MM.1S (cell line): Measurements from ENCODE around the gene MTHFD1.

Experiments
- DNase-seq: peaks from one replicate; pipeline ENCODE4 v3.0.0-alpha.2; 2015
- H2AFZ ChIP-seq: fragments of 300-600 bp; sonication (generic); 2 replicates; pipeline ENCODE4 v1.6.0; 2016; ENCODE audit warnings: antibody characterized with exemption, low read length
- H3F3A ChIP-seq: fragments of 300-600 bp; sonication (generic); 2 replicates; pipeline ENCODE4 v1.6.1; 2016; ENCODE audit warnings: mild to moderate bottlenecking, antibody characterized with exemption, low read length, moderate library complexity, mixed read lengths; ENCODE audit not compliant: insufficient read depth
- H3K27ac ChIP-seq: fragments of 300-600 bp; sonication (generic); 2 replicates; pipeline ENCODE4 v1.5.1; 2016; ENCODE audit warnings: mild to moderate bottlenecking, low read length
- H3K27me3 ChIP-seq: fragments of 300-600 bp; sonication (generic); replicated peaks from 2 replicates; pipeline ENCODE4 v1.6.0; 2016; ENCODE audit warnings: low read length; ENCODE audit not compliant: insufficient read depth
- H3K36me3 ChIP-seq: fragments of 300-600 bp; sonication (generic); replicated peaks from 2 replicates; pipeline ENCODE4 v1.6.1; 2016; ENCODE audit warnings: mild to moderate bottlenecking, low read length, mixed read lengths; ENCODE audit not compliant: insufficient read depth
- H3K4me1 ChIP-seq: fragments of 300-600 bp; sonication (generic); 2 replicates; pipeline ENCODE4 v1.6.1; 2016; ENCODE audit warnings: low read length, mixed read lengths
- H3K4me2 ChIP-seq: fragments of 300-600 bp; sonication (generic); 2 replicates; pipeline ENCODE4 v1.6.0; 2016; ENCODE audit warnings: low read depth, low read length
- H3K4me3 ChIP-seq: fragments of 300-600 bp; sonication (generic); 2 replicates; pipeline ENCODE4 v1.5.1; 2016; ENCODE audit warnings: low read length, mixed read lengths
- H3K79me2 ChIP-seq: fragments of 300-600 bp; sonication (generic); 2 replicates; pipeline ENCODE4 v1.6.1; 2016; ENCODE audit warnings: mixed run types, low read length, mixed read lengths
- H3K9ac ChIP-seq: fragments of 300-600 bp; sonication (generic); 2 replicates; pipeline ENCODE4 v1.6.1; 2016; ENCODE audit warnings: low read length, mixed read lengths
- H3K9me2 ChIP-seq: fragments of 300-600 bp; sonication (generic); replicated peaks from 2 replicates; pipeline ENCODE4 v1.6.1; 2016; ENCODE audit warnings: mild to moderate bottlenecking, low read length, mixed read lengths; ENCODE audit not compliant: insufficient read depth
- H3K9me3 ChIP-seq: fragments of 300-600 bp; sonication (generic); replicated peaks from 2 replicates; pipeline ENCODE4 v1.6.1; 2016; ENCODE audit warnings: mild to moderate bottlenecking, low read length, mixed read lengths; ENCODE audit not compliant: insufficient read depth
- H4K20me1 ChIP-seq: fragments of 300-600 bp; sonication (generic); 2 replicates; pipeline ENCODE4 v1.6.1; 2016; ENCODE audit warnings: mild to moderate bottlenecking, low read length, moderate library complexity, mixed read lengths; ENCODE audit not compliant: insufficient read depth
- EZH2 ChIP-seq: fragments of 300-600 bp; sonication (generic); optimal IDR thresholded peaks from 2 replicates; pipeline ENCODE3; 2017; ENCODE audit warnings: low read depth, mild to moderate bottlenecking, antibody characterized with exemption, low read length, mixed read lengths
- EZH2phosphoT487 ChIP-seq: fragments of 300-600 bp; sonication (generic); IDR thresholded peaks from 2 replicates; pipeline ENCODE4 v1.6.1; 2018; ENCODE audit warnings: antibody characterized with exemption, low read length
- TF ChIP-seq, protein P1 (sequence below): fragments of 300-600 bp; sonication (generic); IDR thresholded peaks from 2 replicates; pipeline ENCODE4 v1.5.1; 2016; ENCODE audit warnings: antibody characterized with exemption, low read length, mixed read lengths

Gene MTHFD1

DNA sequence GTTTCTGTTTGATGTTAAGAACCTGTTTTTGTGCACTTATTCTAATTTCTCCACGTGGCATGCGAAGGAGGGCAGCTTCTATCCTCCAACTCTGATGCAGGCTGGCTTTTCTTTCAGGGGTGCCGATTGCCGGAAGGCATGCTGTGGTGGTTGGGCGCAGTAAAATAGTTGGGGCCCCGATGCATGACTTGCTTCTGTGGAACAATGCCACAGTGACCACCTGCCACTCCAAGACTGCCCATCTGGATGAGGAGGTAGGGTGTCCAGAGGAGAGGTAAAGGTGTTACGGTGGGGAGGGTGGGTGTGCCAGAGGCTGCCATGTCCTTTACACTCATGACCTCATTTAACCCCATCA, 29.6 kb downstream of the MTHFD1 start:
- H3K4me3 ChIP-seq, result no peak overlapping the region
- no peaks in the 10 kb centered on the region for H3K9me2 ChIP-seq
- no peaks in the 10 kb centered on the region for H3K4me1 ChIP-seq
- no peaks in the 10 kb centered on the region for H3F3A ChIP-seq
- H2AFZ ChIP-seq, result no peak overlapping the region
- H3K79me2 ChIP-seq, result no peaks in the 10 kb centered on the region
- no peaks in the 10 kb centered on the region for H4K20me1 ChIP-seq
- no peaks in the 10 kb centered on the region for H3K27me3 ChIP-seq
- H3K4me2 ChIP-seq, result no peak overlapping the region
- no peaks in the 10 kb centered on the region for H3K36me3 ChIP-seq
- H3K9me3 ChIP-seq, result no peaks in the 10 kb centered on the region
- no peak overlapping the region for H3K27ac ChIP-seq
- TF ChIP-seq, protein P1, sequence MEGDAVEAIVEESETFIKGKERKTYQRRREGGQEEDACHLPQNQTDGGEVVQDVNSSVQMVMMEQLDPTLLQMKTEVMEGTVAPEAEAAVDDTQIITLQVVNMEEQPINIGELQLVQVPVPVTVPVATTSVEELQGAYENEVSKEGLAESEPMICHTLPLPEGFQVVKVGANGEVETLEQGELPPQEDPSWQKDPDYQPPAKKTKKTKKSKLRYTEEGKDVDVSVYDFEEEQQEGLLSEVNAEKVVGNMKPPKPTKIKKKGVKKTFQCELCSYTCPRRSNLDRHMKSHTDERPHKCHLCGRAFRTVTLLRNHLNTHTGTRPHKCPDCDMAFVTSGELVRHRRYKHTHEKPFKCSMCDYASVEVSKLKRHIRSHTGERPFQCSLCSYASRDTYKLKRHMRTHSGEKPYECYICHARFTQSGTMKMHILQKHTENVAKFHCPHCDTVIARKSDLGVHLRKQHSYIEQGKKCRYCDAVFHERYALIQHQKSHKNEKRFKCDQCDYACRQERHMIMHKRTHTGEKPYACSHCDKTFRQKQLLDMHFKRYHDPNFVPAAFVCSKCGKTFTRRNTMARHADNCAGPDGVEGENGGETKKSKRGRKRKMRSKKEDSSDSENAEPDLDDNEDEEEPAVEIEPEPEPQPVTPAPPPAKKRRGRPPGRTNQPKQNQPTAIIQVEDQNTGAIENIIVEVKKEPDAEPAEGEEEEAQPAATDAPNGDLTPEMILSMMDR, result no peak
- TF ChIP-seq EZH2 (no peak), EZH2phosphoT487 (no peak)
- no peak for DNase-seq
- H3K9ac ChIP-seq, result no peak overlapping the region

DNA sequence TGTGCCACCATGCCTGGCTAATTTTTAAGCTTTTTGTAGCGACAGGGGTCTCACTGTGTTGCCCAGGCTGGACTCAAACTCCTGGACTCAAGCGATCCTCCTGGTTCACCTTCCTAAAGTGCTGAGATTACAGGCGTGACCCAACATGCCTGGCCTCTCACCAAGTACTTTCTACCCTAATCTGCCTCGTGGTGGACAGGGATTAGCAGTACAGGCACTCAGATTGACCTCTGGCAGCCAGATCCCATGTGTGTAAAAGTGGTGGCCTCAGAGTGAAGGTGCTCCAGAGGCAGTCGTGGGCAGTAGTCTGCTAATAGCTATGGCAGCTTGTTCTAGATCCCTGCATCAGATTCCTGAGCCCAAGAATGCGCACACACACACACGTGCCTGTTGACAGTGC, 30.9 kb downstream of the MTHFD1 start:
- Histone ChIP-seq H2AFZ (no peak overlapping the region), H3K4me2 (no peak overlapping the region), H4K20me1 (no peaks in the 10 kb centered on the region), H3K9me3 (no peaks in the 10 kb centered on the region), H3K9ac (no peak overlapping the region), H3K4me3 (no peak overlapping the region), H3K27ac (no peak overlapping the region), H3K27me3 (no peaks in the 10 kb centered on the region), H3K4me1 (no peaks in the 10 kb centered on the region), H3K36me3 (no peaks in the 10 kb centered on the region), H3K9me2 (no peaks in the 10 kb centered on the region), H3K79me2 (no peaks in the 10 kb centered on the region), H3F3A (no peaks in the 10 kb centered on the region)
- no peak for DNase-seq
- TF ChIP-seq EZH2phosphoT487 (no peak), EZH2 (no peak)
- TF ChIP-seq, protein P1, result no peak

- Histone ChIP-seq H3K9ac (no peak overlapping the region), H3K79me2 (no peaks in the 10 kb centered on the region), H3K9me2 (no peaks in the 10 kb centered on the region), H3K27me3 (no peaks in the 10 kb centered on the region), H3K9me3 (no peaks in the 10 kb centered on the region), H4K20me1 (no peaks in the 10 kb centered on the region), H3K36me3 (no peaks in the 10 kb centered on the region), H3K4me3 (no peak overlapping the region), H3F3A (no peaks in the 10 kb centered on the region), H3K4me1 (no peaks in the 10 kb centered on the region), H2AFZ (no peak overlapping the region), H3K4me2 (no peak overlapping the region), H3K27ac (no peak overlapping the region)
- no peak for DNase-seq
- TF ChIP-seq EZH2phosphoT487, result no peak
- TF ChIP-seq, protein P1, result no peak
- TF ChIP-seq EZH2, result no peak
These were observed 33.0 kb downstream of the MTHFD1 start for GRCh38 chr14:64421166-64421565.
